ENCODE measurements around the gene NPPC. TPM values are rescaled to one million over a fixed set of nuclear protein-coding genes. Genes with fewer than 3 reads are reported as not detected.
"Not testable (repeated sequence)": the region's sequence is repeated elsewhere in the genome, so short reads cannot be mapped to it uniquely, and the experiment has no call there.

Gene NPPC
- total and polyA plus RNA-seq, 2 donors, result 0.37 to 1.4 TPM

DNA sequence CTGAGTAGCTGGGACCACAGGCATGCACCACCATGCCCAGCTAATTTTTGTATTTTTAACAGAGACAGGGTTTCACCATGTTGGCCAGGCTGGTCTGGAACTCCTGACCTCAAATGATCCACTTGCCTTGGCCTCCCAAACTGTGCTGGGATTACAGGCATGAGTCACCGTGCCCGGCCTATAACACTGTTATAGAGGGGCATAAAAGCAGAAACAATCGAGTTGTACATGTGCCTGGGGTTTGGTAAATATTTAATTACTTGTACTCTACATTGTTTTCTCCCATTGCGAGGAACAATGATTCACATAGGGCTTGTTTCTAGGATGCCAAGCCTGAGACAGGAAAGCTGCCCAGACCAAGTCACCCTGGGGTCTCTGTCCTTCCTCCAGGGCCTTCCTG, 45.8 kb downstream of the NPPC start:
- not testable (repeated sequence) for H3K4me3 ChIP-seq (ENCODE audit: low read depth, low read length); H3K27ac ChIP-seq (ENCODE audit: low read depth); H3K36me3 ChIP-seq (ENCODE audit: insufficient read depth); H3K4me1 ChIP-seq (ENCODE audit: insufficient read depth); DNase-seq (ENCODE audit: extremely low spot score)
- 77% methylated on average over 4 of the region's 4 CpGs for whole genome bisulfite sequencing

DNA sequence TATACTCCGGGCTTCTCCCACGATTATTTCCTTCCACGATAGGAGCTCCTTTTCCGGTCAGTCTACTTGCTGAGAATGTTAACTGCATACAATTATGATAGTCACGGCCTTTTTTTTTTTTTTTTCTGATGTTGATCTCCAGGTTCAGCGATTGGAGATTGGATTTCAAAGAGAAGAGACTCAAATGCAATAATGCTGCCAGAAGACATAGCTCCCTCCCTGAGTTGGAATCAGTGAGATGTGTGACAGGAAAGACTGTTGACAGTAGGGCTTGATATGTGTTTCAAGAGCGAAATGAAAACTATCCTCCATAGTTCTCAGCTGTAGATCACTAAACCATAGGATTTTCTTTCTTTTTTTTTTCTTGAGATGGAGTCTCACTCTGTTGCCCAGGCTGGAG, 47.0 kb downstream of the NPPC start:
- no peaks in the 10 kb centered on the region for H3K4me1 ChIP-seq (ENCODE audit: insufficient read depth)
- H3K4me3 ChIP-seq (ENCODE audit: low read depth, low read length), result no peak overlapping the region
- H3K36me3 ChIP-seq (ENCODE audit: insufficient read depth), result no peaks in the 10 kb centered on the region
- H3K27ac ChIP-seq (ENCODE audit: low read depth), result no peak overlapping the region
- DNase-seq (ENCODE audit: extremely low spot score), result no peak
- WGBS, result 57% methylated on average over 7 of the region's 7 CpGs

DNA sequence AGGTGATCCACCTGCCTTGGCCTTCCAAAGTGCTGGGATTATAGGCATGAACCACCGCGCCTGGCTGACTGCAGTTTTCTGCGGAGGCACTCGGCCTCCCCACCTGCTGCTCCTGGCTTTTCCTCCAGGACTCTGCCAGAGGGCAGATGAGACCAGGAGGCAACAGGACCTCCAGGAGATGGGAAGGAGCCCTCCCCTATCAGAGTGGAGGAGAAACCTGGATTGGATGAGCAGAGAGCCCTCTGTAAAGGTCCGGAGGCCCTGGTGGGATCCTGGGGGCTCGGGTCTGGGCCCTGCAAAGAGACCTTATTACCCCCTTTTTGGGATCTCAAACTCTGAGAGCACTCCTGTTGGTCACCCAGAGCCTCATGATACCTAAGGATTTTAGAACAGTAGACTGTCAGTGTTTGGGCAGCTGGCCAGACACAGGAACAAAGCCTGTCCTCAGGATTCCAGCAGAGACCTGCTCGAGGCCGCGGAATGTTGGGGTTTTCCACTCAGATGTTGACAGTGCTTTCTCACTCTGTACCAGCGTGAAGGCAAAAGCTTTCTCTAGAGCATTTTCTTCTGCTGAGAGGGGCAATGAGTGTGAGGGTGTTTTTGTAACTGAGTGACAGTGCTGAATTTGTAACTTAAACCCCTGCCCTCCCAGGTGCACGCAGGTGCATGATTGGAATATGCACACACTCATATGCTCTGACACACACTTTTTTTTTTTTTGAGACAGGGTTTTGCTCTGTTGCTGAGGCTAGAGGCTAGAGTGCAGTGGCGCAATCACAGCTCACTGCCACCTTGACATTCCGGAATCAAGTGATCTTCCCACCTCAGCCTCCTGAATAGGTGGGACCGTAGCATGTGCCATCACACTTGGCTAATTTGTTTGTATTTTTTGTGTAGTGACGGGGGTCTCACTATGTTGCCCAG, 48.4 kb downstream of the NPPC start:
- 83% methylated on average over 15 of the region's 15 CpGs for WGBS
- Histone ChIP-seq H3K4me3 (ENCODE audit: low read depth, low read length) (no peak overlapping the region), H3K36me3 (ENCODE audit: insufficient read depth) (no peaks in the 10 kb centered on the region), H3K4me1 (ENCODE audit: insufficient read depth) (no peaks in the 10 kb centered on the region), H3K27ac (ENCODE audit: low read depth) (no peak overlapping the region)
- no peak for DNase-seq (ENCODE audit: extremely low spot score)

DNA sequence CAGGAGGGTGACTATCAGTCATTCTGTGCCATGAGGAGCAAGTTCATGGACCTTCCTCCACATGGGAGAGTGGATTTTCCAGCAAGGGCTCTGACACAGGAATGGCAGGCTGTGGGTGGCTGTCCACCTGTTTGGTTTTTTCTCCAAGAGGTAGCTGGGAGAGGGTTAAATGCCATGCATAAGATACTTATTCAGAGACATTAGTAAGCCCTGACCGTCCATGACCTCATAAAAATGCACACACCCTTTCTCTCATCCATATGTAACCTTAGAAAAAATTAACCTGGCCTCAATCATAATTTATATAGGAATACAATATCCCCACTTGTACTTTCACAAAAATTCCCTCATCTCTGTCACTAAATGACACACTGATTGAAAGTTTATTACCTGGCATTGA, 51.3 kb downstream of the NPPC start:
- 52% methylated on average over 1 of the region's 1 CpG for WGBS
- H3K4me3 ChIP-seq (ENCODE audit: low read depth, low read length), result no peak overlapping the region
- H3K4me1 ChIP-seq (ENCODE audit: insufficient read depth), result no peaks in the 10 kb centered on the region
- no peaks in the 10 kb centered on the region for H3K36me3 ChIP-seq (ENCODE audit: insufficient read depth)
- H3K27ac ChIP-seq (ENCODE audit: low read depth), result no peak overlapping the region
- no peak for DNase-seq (ENCODE audit: extremely low spot score)

Small RNAs within 50 kb of the gene (small RNA-seq; reads per million reads assigned to genes)
- gene MIR1471, result not detected

Other genes with a start within 250 kb of the NPPC start
- gene PTMA, start 217.9 kb downstream of the NPPC start, total RNA-seq, result 778 TPM
- 1,510 TPM for gene PTMA, start 217.9 kb downstream of the NPPC start, polyA plus RNA-seq
- gene PDE6D, start 145.1 kb downstream of the NPPC start, total RNA-seq, result 27.0 TPM
- gene PDE6D, start 145.1 kb downstream of the NPPC start, polyA plus RNA-seq, result 40.6 TPM
- 32.1 TPM for gene COPS7B, start 140.0 kb downstream of the NPPC start, total RNA-seq
- gene COPS7B, start 140.0 kb downstream of the NPPC start, polyA plus RNA-seq, result 33.2 TPM
- 33.6 TPM for gene DIS3L2, start 35.3 kb upstream of the NPPC start, total RNA-seq
- 15.0 TPM for gene DIS3L2, start 35.3 kb upstream of the NPPC start, polyA plus RNA-seq

Data from urinary bladder (tissue), 4 donors.